ENCODE measurements around the gene CYP4F11. TPM values are rescaled to one million over a fixed set of nuclear protein-coding genes. Genes with fewer than 3 reads are reported as not detected.

The CYP4F11 gene
- total and polyA plus RNA-seq, 2 experiments from 2014 or later = not detected

DNA sequence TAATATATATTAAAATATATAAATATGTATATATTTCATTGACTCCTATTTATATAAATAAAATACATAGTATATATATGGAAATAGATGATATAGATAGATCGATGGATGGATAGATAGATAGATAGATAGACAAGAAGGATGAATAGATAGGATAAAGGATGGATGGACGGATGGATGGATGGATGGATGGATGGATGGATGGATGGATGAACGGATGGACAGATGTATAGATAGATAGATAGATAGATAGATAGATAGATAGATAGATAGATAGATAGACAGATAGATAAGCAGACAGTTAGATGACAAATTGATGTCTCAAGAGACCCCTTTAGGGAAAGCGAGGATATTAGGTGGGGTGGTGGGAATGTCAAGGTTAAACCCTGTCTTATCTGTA lies 15.1 kb downstream of the CYP4F11 start:
- Histone ChIP-seq H3K4me2 (ENCODE audit: unreplicated experiment) (no peak overlapping the region), H3K27ac (no peak overlapping the region), H3K27me3 (replicated peaks; ENCODE audit: insufficient read depth) (no peaks in the 10 kb centered on the region), H3K9ac (no peak overlapping the region), H2AFZ (no peak overlapping the region), H3F3A (ENCODE audit: insufficient read depth) (no peaks in the 10 kb centered on the region), H3K4me1 (ENCODE audit: insufficient read depth) (no peaks in the 10 kb centered on the region), H3K36me3 (ENCODE audit: low read depth) (no peaks in the 10 kb centered on the region), H3K9me2 (ENCODE audit: insufficient read depth) (no peaks in the 10 kb centered on the region), H3K9me3 (ENCODE audit: low read depth) (peaks cover 3% of the 10 kb centered on the region), H3K4me3 (no peak overlapping the region), H4K20me1 (ENCODE audit: insufficient read depth) (no peaks in the 10 kb centered on the region), H3K79me2 (ENCODE audit: insufficient read depth) (no peaks in the 10 kb centered on the region)
- TF ChIP-seq EZH2 (IDR thresholded peaks at IDR 0.05; ENCODE audit: insufficient read depth, poor library complexity, severe bottlenecking) (no peak), EZH2phosphoT487 (IDR thresholded peaks at IDR 0.05; ENCODE audit: insufficient read depth, low read depth) (no peak)
- in situ Hi-C loops (cut with MboI) = no loop called here
- WGBS, 2 experiments (ENCODE audit: low coverage in 1 of 2, low lambda C conversion rate in 2 of 2, missing lambda C conversion rate in 2 of 2) = 32 to 35% methylated on average over 4 of the region's 4 CpGs
- no peak for DNase-seq

DNA sequence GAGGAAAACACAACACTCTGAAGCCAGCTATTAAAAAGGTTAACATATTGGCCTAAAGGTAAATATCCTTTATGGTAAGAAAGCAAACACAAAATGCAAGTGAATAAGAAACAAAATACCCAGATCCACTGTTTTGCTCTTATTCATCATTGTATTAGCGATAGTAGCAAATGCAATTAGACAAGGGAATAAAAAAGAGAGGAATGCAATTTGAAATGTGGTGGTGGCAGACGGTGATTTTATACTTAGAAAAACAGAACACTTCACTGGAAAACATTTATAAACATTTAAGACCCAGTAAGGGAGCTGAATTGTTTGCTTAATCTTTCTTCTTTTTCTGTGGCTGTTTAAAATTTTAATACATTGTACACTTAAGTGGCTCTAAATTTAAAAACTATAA lies 19.2 kb downstream of the CYP4F11 start:
- WGBS, 2 experiments (ENCODE audit: low coverage in 1 of 2, low lambda C conversion rate in 2 of 2, missing lambda C conversion rate in 2 of 2) = 57 to 60% methylated on average over 2 of the region's 2 CpGs
- no peak for DNase-seq
- no peak overlapping the region for H3K4me2 ChIP-seq (ENCODE audit: unreplicated experiment)
- no peak for TF ChIP-seq EZH2 (IDR thresholded peaks at IDR 0.05; ENCODE audit: insufficient read depth, poor library complexity, severe bottlenecking)
- no peak for TF ChIP-seq EZH2phosphoT487 (IDR thresholded peaks at IDR 0.05; ENCODE audit: insufficient read depth, low read depth)
- H2AFZ ChIP-seq = no peak overlapping the region
- no peaks in the 10 kb centered on the region for H3K79me2 ChIP-seq (ENCODE audit: insufficient read depth)
- in situ Hi-C loops (cut with MboI) = no loop called here
- no peaks in the 10 kb centered on the region for H3F3A ChIP-seq (ENCODE audit: insufficient read depth)
- no peaks in the 10 kb centered on the region for H3K9me2 ChIP-seq (ENCODE audit: insufficient read depth)
- H3K9ac ChIP-seq = no peak overlapping the region
- H3K9me3 ChIP-seq (ENCODE audit: low read depth) = peaks cover 3% of the 10 kb centered on the region
- H3K36me3 ChIP-seq (ENCODE audit: low read depth) = no peaks in the 10 kb centered on the region
- H3K27me3 ChIP-seq (replicated peaks; ENCODE audit: insufficient read depth) = peaks cover 5% of the 10 kb centered on the region; the same call in 1 of the 2 replicates
- no peaks in the 10 kb centered on the region for H3K4me1 ChIP-seq (ENCODE audit: insufficient read depth)
- no peaks in the 10 kb centered on the region for H4K20me1 ChIP-seq (ENCODE audit: insufficient read depth)
- no peak overlapping the region for H3K27ac ChIP-seq
- no peak overlapping the region for H3K4me3 ChIP-seq

DNA sequence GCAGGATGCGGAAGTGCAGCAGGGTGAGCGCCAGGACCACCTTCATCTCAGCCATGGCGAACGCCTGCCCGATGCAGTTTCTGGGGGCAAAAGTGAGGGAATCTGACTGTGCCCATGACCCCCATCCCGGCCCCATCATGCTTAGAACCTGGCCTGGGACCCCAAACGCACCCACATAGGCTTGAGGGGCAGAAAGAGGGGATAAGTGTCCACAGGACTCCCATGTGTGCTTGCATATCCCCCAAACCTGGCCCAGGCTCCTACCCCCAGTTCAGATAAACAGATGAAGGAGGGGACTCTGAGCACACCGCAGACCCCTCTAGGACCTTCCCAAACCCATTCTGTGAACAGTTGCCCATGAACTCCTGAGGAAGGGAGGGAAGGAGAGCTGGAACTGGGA lies 20.5 kb downstream of the CYP4F11 start:
- Histone ChIP-seq H3K4me2 (ENCODE audit: unreplicated experiment) (no peak overlapping the region), H3K9ac (no peak overlapping the region), H3K9me2 (ENCODE audit: insufficient read depth) (no peaks in the 10 kb centered on the region), H3F3A (ENCODE audit: insufficient read depth) (no peaks in the 10 kb centered on the region), H2AFZ (no peak overlapping the region), H3K79me2 (ENCODE audit: insufficient read depth) (no peaks in the 10 kb centered on the region), H3K27me3 (replicated peaks; ENCODE audit: insufficient read depth) (peaks cover 5% of the 10 kb centered on the region; the same call in 1 of the 2 replicates), H4K20me1 (ENCODE audit: insufficient read depth) (no peaks in the 10 kb centered on the region), H3K36me3 (ENCODE audit: low read depth) (no peaks in the 10 kb centered on the region), H3K27ac (no peak overlapping the region), H3K4me1 (ENCODE audit: insufficient read depth) (no peaks in the 10 kb centered on the region), H3K9me3 (ENCODE audit: low read depth) (peaks cover 3% of the 10 kb centered on the region), H3K4me3 (no peak overlapping the region)
- in situ Hi-C loops (cut with MboI) = no loop called here
- TF ChIP-seq EZH2 (IDR thresholded peaks at IDR 0.05; ENCODE audit: insufficient read depth, poor library complexity, severe bottlenecking) (no peak), EZH2phosphoT487 (IDR thresholded peaks at IDR 0.05; ENCODE audit: insufficient read depth, low read depth) (no peak)
- DNase-seq = no peak
- 37 to 55% methylated on average over 6 to 8 of the region's 8 CpGs for WGBS, 2 experiments (ENCODE audit: low coverage in 1 of 2, low lambda C conversion rate in 2 of 2, missing lambda C conversion rate in 2 of 2)

DNA sequence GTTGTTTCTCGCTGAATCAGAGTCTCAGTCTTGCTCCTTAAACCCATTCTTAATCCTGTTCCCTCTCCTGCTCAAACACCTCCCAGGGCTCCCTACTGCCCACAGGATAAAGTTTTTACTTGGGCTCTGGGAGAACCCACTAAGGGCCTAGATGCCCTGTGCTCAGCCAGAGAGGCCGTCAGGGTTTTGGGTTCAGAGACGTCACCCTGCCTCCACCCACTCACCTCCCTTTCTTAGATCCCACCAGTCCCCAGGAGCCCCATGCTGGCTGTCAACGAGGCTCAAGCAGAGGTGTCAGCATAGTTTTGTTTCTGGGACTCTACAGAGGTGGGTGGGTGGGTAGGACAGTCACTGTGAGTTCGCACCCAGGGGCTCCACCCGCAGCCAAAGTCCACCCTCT lies 20.9 kb downstream of the CYP4F11 start:
- no peaks in the 10 kb centered on the region for H3F3A ChIP-seq (ENCODE audit: insufficient read depth)
- H3K27me3 ChIP-seq (replicated peaks; ENCODE audit: insufficient read depth) = peaks cover 5% of the 10 kb centered on the region; the same call in 1 of the 2 replicates
- no peak for DNase-seq
- no peak overlapping the region for H3K4me3 ChIP-seq
- no peaks in the 10 kb centered on the region for H3K36me3 ChIP-seq (ENCODE audit: low read depth)
- WGBS, 2 experiments (ENCODE audit: low coverage in 1 of 2, low lambda C conversion rate in 2 of 2, missing lambda C conversion rate in 2 of 2) = 16 to 19% methylated on average over 6 of the region's 6 CpGs
- no peaks in the 10 kb centered on the region for H3K79me2 ChIP-seq (ENCODE audit: insufficient read depth)
- H2AFZ ChIP-seq = no peak overlapping the region
- H3K4me2 ChIP-seq (ENCODE audit: unreplicated experiment) = no peak overlapping the region
- in situ Hi-C loops (cut with MboI) = no loop called here
- no peaks in the 10 kb centered on the region for H4K20me1 ChIP-seq (ENCODE audit: insufficient read depth)
- TF ChIP-seq EZH2 (IDR thresholded peaks at IDR 0.05; ENCODE audit: insufficient read depth, poor library complexity, severe bottlenecking) (no peak), EZH2phosphoT487 (IDR thresholded peaks at IDR 0.05; ENCODE audit: insufficient read depth, low read depth) (no peak)
- no peak overlapping the region for H3K27ac ChIP-seq
- no peaks in the 10 kb centered on the region for H3K4me1 ChIP-seq (ENCODE audit: insufficient read depth)
- H3K9ac ChIP-seq = no peak overlapping the region
- peaks cover 3% of the 10 kb centered on the region for H3K9me3 ChIP-seq (ENCODE audit: low read depth)
- H3K9me2 ChIP-seq (ENCODE audit: insufficient read depth) = no peaks in the 10 kb centered on the region
